IMR-90 (cell line): ENCODE results near the gene SS18L1. TPM values are rescaled to one million over a fixed set of nuclear protein-coding genes. Genes with fewer than 3 reads are reported as not detected.

Experiments used
- ATAC-seq: fragments of 200-7000 bp; cut with Tn5 transposase; 2 replicates; pipeline ENCODE4 v1.9.1; 2020; ENCODE audit warnings: low read depth, mild to moderate bottlenecking, moderate library complexity
- BruUV-seq: library from RNA; stranded (reverse); fragments of 400-500 nt; replicated peaks from 2 replicates; lab custom pipeline; 2021; lab: Mats Ljungman, UMichigan
- CTCF ChIA-PET: fragments of 300-600 bp; formaldehyde crosslinking; extraction: SDS; loops from one replicate; lab custom pipeline; 2021; ENCODE audit warnings: antibody characterized with exemption; lab: Yijun Ruan, JAX
- POLR2A ChIA-PET: fragments of 300-600 bp; sonication (Branson Sonifier 250); formaldehyde crosslinking; loops from one replicate; lab custom pipeline; 2022; ENCODE audit warnings: antibody characterized with exemption; ENCODE audit not compliant: unreplicated experiment; lab: Charles Lee
- DNase-seq: peaks from one replicate; pipeline ENCODE4 v3.0.0; 2013
- H2AFZ ChIP-seq: replicated peaks from 2 replicates; pipeline ENCODE3; 2013; ENCODE audit warnings: low read length, mild to moderate bottlenecking; ENCODE audit not compliant: poor library complexity
- H2AK5ac ChIP-seq: 2 replicates; pipeline ENCODE4 v1.6.1; 2013; ENCODE audit warnings: low read depth, low read length, inconsistent platforms
- H2AK9ac ChIP-seq: replicated peaks from 2 replicates; pipeline ENCODE3; 2013; ENCODE audit warnings: mild to moderate bottlenecking, low read depth, low read length, moderate library complexity; ENCODE audit not compliant: poor library complexity
- H2BK120ac ChIP-seq: 2 replicates; pipeline ENCODE4 v1.6.1; 2013; ENCODE audit warnings: low read depth, low read length, inconsistent platforms
- H2BK15ac ChIP-seq: 3 replicates; pipeline ENCODE4 v1.6.1; 2013; ENCODE audit warnings: low read depth, low read length, inconsistent platforms
- H2BK20ac ChIP-seq: 2 replicates; pipeline ENCODE4 v1.6.1; 2013; ENCODE audit warnings: low read depth, mild to moderate bottlenecking, inconsistent platforms, low read length, moderate library complexity
- H2BK5ac ChIP-seq: 2 replicates; pipeline ENCODE4 v1.6.1; 2013; ENCODE audit warnings: mild to moderate bottlenecking, low read depth, low read length, inconsistent platforms; ENCODE audit not compliant: poor library complexity, severe bottlenecking
- H3K14ac ChIP-seq: replicated peaks from 2 replicates; pipeline ENCODE4 v1.6.1; 2013; ENCODE audit warnings: low read depth, low read length, inconsistent platforms
- H3K18ac ChIP-seq: 2 replicates; pipeline ENCODE4 v1.6.1; 2013; ENCODE audit warnings: low read depth, low read length, control low read depth
- H3K23ac ChIP-seq: 2 replicates; pipeline ENCODE4 v1.6.1; 2013; ENCODE audit warnings: low read depth, low read length, inconsistent platforms
- H3K27ac ChIP-seq: 2 replicates; pipeline ENCODE4 v1.5.1; 2013; ENCODE audit warnings: mild to moderate bottlenecking, control low read depth, low read length; ENCODE audit not compliant: insufficient read depth
- H3K27me3 ChIP-seq: 2 replicates; pipeline ENCODE4 v1.6.1; 2013; ENCODE audit warnings: low read length; ENCODE audit not compliant: control insufficient read depth, insufficient read depth
- H3K36me3 ChIP-seq: 2 replicates; pipeline ENCODE4 v1.6.1; 2013; ENCODE audit warnings: low read length, mixed read lengths; ENCODE audit not compliant: control insufficient read depth, insufficient read depth
- H3K4ac ChIP-seq: 2 replicates; pipeline ENCODE4 v1.6.1; 2013; ENCODE audit warnings: low read depth, low read length, inconsistent platforms
- H3K4me1 ChIP-seq: 2 replicates; pipeline ENCODE4 v1.6.1; 2013; ENCODE audit warnings: low read length, mixed read lengths; ENCODE audit not compliant: control insufficient read depth, insufficient read depth
- H3K4me2 ChIP-seq: 2 replicates; pipeline ENCODE4 v1.6.1; 2013; ENCODE audit warnings: low read depth, mild to moderate bottlenecking, control low read depth, low read length, moderate library complexity
- H3K4me3 ChIP-seq: 2 replicates; pipeline ENCODE4 v1.5.1; 2013; ENCODE audit warnings: low read depth, mild to moderate bottlenecking, control low read depth, low read length, moderate library complexity; ENCODE audit not compliant: insufficient read depth
- H3K56ac ChIP-seq: 2 replicates; pipeline ENCODE4 v1.6.1; 2013; ENCODE audit warnings: low read length, inconsistent platforms; ENCODE audit not compliant: insufficient read depth; ENCODE audit errors: extremely low read depth
- H3K79me1 ChIP-seq, 2 experiments: 2 replicates each; pipeline ENCODE4 v1.6.1; 2013; ENCODE audit warnings: low read length in 2 of 2, inconsistent platforms in 1 of 2, low read depth in 1 of 2
- H3K9ac ChIP-seq: 2 replicates; pipeline ENCODE4 v1.6.1; 2013; ENCODE audit warnings: low read depth, low read length, control low read depth
- H3K9me1 ChIP-seq: 2 replicates; pipeline ENCODE4 v1.6.1; 2013; ENCODE audit warnings: low read length, inconsistent platforms; ENCODE audit not compliant: insufficient read depth
- H3K9me3 ChIP-seq: 2 replicates; pipeline ENCODE4 v1.6.1; 2013; ENCODE audit warnings: low read length; ENCODE audit not compliant: control insufficient read depth, insufficient read depth
- H4K20me1 ChIP-seq: 2 replicates; pipeline ENCODE4 v1.6.1; 2013; ENCODE audit warnings: low read length, inconsistent platforms; ENCODE audit not compliant: insufficient read depth
- H4K5ac ChIP-seq: 2 replicates; pipeline ENCODE4 v1.6.1; 2013; ENCODE audit warnings: mild to moderate bottlenecking, low read depth, low read length, control low read depth
- H4K8ac ChIP-seq, 2 experiments: 2 replicates each; pipeline ENCODE4 v1.6.1; 2013; ENCODE audit warnings: low read depth in 2 of 2, low read length in 2 of 2, control low read depth in 1 of 2, inconsistent platforms in 1 of 2
- H4K91ac ChIP-seq: 2 replicates; pipeline ENCODE4 v1.6.1; 2013; ENCODE audit warnings: low read depth, low read length, inconsistent platforms; ENCODE audit not compliant: insufficient read depth
- CTCF ChIP-seq: conservative IDR thresholded peaks from 2 replicates; pipeline ENCODE4 v1.5.1; 2012; ENCODE audit warnings: mild to moderate bottlenecking, low read depth, low read length, improper control_type of control experiment
- WGBS, 2 experiments: methylation state at CpG; one replicate each; pipeline versions ENCODE4 v1.1.5 to v1.1.7; 2013; ENCODE audit warnings: missing lambda C conversion rate in 2 of 2; ENCODE audit not compliant: insufficient read length in 1 of 2; ENCODE audit errors: extremely low coverage in 2 of 2; 5-methylcytosine and 5-hydroxymethylcytosine counted together
- dilution Hi-C: fragments of 300-500 bp; cut with HindIII; formaldehyde crosslinking; loops from one replicate; pipeline ENCODE4 v1.14.3; 2018; ENCODE audit warnings: low sequenced_read_pairs; ENCODE audit not compliant: unreplicated experiment
- in situ Hi-C: fragments of 300-500 bp; cut with MboI; formaldehyde crosslinking; loops from 3 replicates; pipeline ENCODE4 v1.14.3; 2019; ENCODE audit warnings: low sequenced_read_pairs, inconsistent platforms, mixed read lengths
- intact Hi-C: fragments of 100-400 bp; cut with micrococcal nuclease; formaldehyde crosslinking; loops from 2 replicates; pipeline ENCODE4 v1.10.0; 2022
- polyA plus RNA-seq, 3 experiments: library from polyadenylated mRNA; depleted of rRNA; stranded (reverse); fragments of >200 nt; gene quantifications; 2 replicates each; pipeline ENCODE4 v1.2.3, GENCODE V29; 2012; ENCODE audit warnings: low replicate concordance in 1 of 3
- total RNA-seq: library from RNA; depleted of rRNA; stranded (reverse); fragments of >200 nt; gene quantifications from 2 replicates; pipeline ENCODE4 v1.2.3, GENCODE V29; 2012

Gene SS18L1
- total and polyA plus RNA-seq, 2 of the 4 experiments (the other 2 are of a cell fraction) = 8.1 to 12.2 TPM

- WGBS, 2 experiments = 94% methylated on average over 17 of the region's 28 CpGs; no CpG with 5 or more reads in 1 of the 2 experiments
- Histone ChIP-seq H2BK15ac (no peak overlapping the region), H3K18ac (no peak overlapping the region), H3K4me3 (no peak overlapping the region), H3K79me1 (no peaks in the 10 kb centered on the region), H3K4me2 (no peak overlapping the region), H3K27ac (no peak overlapping the region), H2AK5ac (no peak overlapping the region), H4K8ac (no peak overlapping the region), H3K9me1 (0 out of 2 replicates have a peak, but pooled peaks cover 2% of the 10 kb centered on the region), H3K23ac (no peak overlapping the region), H3K9ac (no peak overlapping the region), H2BK5ac (no peak overlapping the region), H3K56ac (no peak overlapping the region), H2AFZ (no peak overlapping the region), H3K14ac (no peak overlapping the region), H4K20me1 (no peaks in the 10 kb centered on the region), H3K4me1 (no peaks in the 10 kb centered on the region), H2AK9ac (no peak overlapping the region), H2BK20ac (no peak overlapping the region), H2BK120ac (no peak overlapping the region), H4K91ac (no peak overlapping the region), H4K5ac (no peak overlapping the region), H3K9me3 (no peaks in the 10 kb centered on the region), H3K4ac (no peak overlapping the region), H3K27me3 (no peaks in the 10 kb centered on the region), H3K36me3 (peaks cover 32% of the 10 kb centered on the region)
- DNase-seq (no peak), ATAC-seq (no peak)
- intact Hi-C loops (no loop called here), dilution Hi-C loops (no loop called here), in situ Hi-C loops (no loop called here)
- ChIA-PET POLR2A (no interaction called here), CTCF (no interaction called here)
- TF ChIP-seq CTCF = no peak
- BruUV-seq = no TSS peak
Observed at GRCh38 chr20:62174021-62174804, 30.6 kb downstream of the SS18L1 start.
